G401 (cell line): ENCODE data around the gene AGBL1. TPM values are rescaled to one million over a fixed set of nuclear protein-coding genes. Genes with fewer than 3 reads are reported as not detected.

Experiments used
- DNase-seq: peaks from one replicate; pipeline ENCODE4 v3.0.0-alpha.2; 2015; ENCODE audit warnings: low spot score
- in situ Hi-C: cut with HindIII; loops from 2 replicates; pipeline ENCODE4 v1.10.0; 2016; ENCODE audit warnings: low sequenced_read_pairs, mixed read lengths
- total RNA-seq: library from RNA; depleted of rRNA; stranded (reverse); fragments of >200 nt; shearing (Covaris generic); gene quantifications from 2 replicates; pipeline ENCODE4 v1.2.3, GENCODE V29; 2014

Gene AGBL1
- total RNA-seq, 1 experiment from 2014 or later = not detected

GRCh38 chr15:86284635-86285034 is 205.0 kb downstream of the AGBL1 start:
- no peak for DNase-seq
- in situ Hi-C loops = no loop called here

GRCh38 chr15:86295511-86295910 is 215.8 kb downstream of the AGBL1 start:
- no peak for DNase-seq
- in situ Hi-C loops = no loop called here

GRCh38 chr15:86296769-86297168 is 217.1 kb downstream of the AGBL1 start:
- no peak for DNase-seq
- in situ Hi-C loops = no loop called here

- no peak for DNase-seq
These were observed 220.9 kb downstream of the AGBL1 start for GRCh38 chr15:86300390-86301125.

GRCh38 chr15:86311568-86312280 is 232.1 kb downstream of the AGBL1 start:
- no peak for DNase-seq
- in situ Hi-C loops = no loop called here

More at GRCh38 chr15:86300390-86301125, 220.9 kb downstream of the AGBL1 start:
- in situ Hi-C loops = no loop called here

GRCh38 chr15:86312486-86312885 is 232.8 kb downstream of the AGBL1 start:
- in situ Hi-C loops = no loop called here
- no peak for DNase-seq

- in situ Hi-C loops = no loop called here
These were observed 236.5 kb downstream of the AGBL1 start for GRCh38 chr15:86316216-86316615.

GRCh38 chr15:86316726-86317383 is 237.2 kb downstream of the AGBL1 start:
- no peak for DNase-seq
- in situ Hi-C loops = no loop called here

More at GRCh38 chr15:86316216-86316615, 236.5 kb downstream of the AGBL1 start:
- DNase-seq = no peak

GRCh38 chr15:86317384-86317740 is 237.7 kb downstream of the AGBL1 start:
- no peak for DNase-seq
- in situ Hi-C loops = no loop called here

GRCh38 chr15:86322629-86323028 is 243.0 kb downstream of the AGBL1 start:
- no peak for DNase-seq
- in situ Hi-C loops = no loop called here

- in situ Hi-C loops = no loop called here
- no peak for DNase-seq
These were observed 247.7 kb downstream of the AGBL1 start for GRCh38 chr15:86327230-86327865.

- in situ Hi-C loops = no loop called here
- no peak for DNase-seq
These were observed 249.0 kb downstream of the AGBL1 start for GRCh38 chr15:86328658-86329057.

GRCh38 chr15:86329311-86330013 is 249.8 kb downstream of the AGBL1 start:
- in situ Hi-C loops = no loop called here
- no peak for DNase-seq

- in situ Hi-C loops = no loop called here
- no peak for DNase-seq
These were observed 254.1 kb downstream of the AGBL1 start for GRCh38 chr15:86333819-86334218.

GRCh38 chr15:86336051-86336788 is 256.5 kb downstream of the AGBL1 start:
- DNase-seq = no peak

GRCh38 chr15:86337071-86337470 is 257.4 kb downstream of the AGBL1 start:
- in situ Hi-C loops = no loop called here
- no peak for DNase-seq

More at GRCh38 chr15:86336051-86336788, 256.5 kb downstream of the AGBL1 start:
- in situ Hi-C loops = no loop called here

GRCh38 chr15:86347245-86347644 is 267.6 kb downstream of the AGBL1 start:
- in situ Hi-C loops = no loop called here
- DNase-seq = no peak

GRCh38 chr15:86349565-86349964 is 269.9 kb downstream of the AGBL1 start:
- no peak for DNase-seq
- in situ Hi-C loops = no loop called here
